ENCODE results near the gene KRT12.

DNA sequence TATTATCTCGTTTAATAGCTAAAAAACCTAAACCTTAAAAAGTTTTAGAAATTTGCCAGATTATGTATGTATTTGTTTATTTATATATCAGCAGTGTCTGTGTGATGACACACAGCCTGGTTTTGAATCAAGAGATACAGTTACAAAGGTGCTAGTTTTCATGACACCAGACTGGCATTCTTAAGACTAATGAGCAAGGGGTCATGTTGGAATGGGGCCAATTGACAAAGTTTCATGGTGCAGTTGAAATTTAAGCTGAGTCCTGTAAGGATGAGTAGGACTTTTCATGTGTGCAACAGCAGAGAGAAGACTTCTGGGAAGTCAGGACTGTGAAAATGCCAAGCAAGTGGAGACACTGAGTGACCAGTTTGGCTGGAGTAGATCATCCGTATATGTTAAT is 41.4 kb downstream of the KRT12 start:
- TF ChIP-seq, protein P1, sequence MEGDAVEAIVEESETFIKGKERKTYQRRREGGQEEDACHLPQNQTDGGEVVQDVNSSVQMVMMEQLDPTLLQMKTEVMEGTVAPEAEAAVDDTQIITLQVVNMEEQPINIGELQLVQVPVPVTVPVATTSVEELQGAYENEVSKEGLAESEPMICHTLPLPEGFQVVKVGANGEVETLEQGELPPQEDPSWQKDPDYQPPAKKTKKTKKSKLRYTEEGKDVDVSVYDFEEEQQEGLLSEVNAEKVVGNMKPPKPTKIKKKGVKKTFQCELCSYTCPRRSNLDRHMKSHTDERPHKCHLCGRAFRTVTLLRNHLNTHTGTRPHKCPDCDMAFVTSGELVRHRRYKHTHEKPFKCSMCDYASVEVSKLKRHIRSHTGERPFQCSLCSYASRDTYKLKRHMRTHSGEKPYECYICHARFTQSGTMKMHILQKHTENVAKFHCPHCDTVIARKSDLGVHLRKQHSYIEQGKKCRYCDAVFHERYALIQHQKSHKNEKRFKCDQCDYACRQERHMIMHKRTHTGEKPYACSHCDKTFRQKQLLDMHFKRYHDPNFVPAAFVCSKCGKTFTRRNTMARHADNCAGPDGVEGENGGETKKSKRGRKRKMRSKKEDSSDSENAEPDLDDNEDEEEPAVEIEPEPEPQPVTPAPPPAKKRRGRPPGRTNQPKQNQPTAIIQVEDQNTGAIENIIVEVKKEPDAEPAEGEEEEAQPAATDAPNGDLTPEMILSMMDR (IDR thresholded peaks at IDR 0.05) = no peak
- no peak for TF ChIP-seq POLR2A (IDR thresholded peaks at IDR 0.05)

Data from right lobe of liver (tissue), 4 donors.